ENCODE results near the gene ATP2A3. TPM values are rescaled to one million over a fixed set of nuclear protein-coding genes. Genes with fewer than 3 reads are reported as not detected.

Gene ATP2A3
- total RNA-seq, 4 donors from 2014 or later: 5.7 to 33.6 (median 17.5) TPM

- Histone ChIP-seq H3K9me3 (no peaks in the 10 kb centered on the region), H3K36me3 (no peaks in the 10 kb centered on the region), H3K4me3 (no peak overlapping the region), H3K27ac (no peak overlapping the region), H3K4me1 (no peaks in the 10 kb centered on the region), H3K27me3 (no peaks in the 10 kb centered on the region)
- TF ChIP-seq CTCF (IDR thresholded peaks at IDR 0.05) (no peak), POLR2A (IDR thresholded peaks at IDR 0.05) (no peak)
- DNase-seq: no peak
- intact Hi-C loops (cut with DNase I; ENCODE audit: low total_unique reads): loop anchor here (2.0 to 5.0 kb wide), 2 partner anchors 93 to 143 kb away; no protein-coding TSS in a partner anchor
Measured at GRCh38 chr17:4005296-4006164, 41.3 kb upstream of the ATP2A3 start.

- peak in 1 of 2 donors; percentile 50 for DNase-seq
- no peak for TF ChIP-seq POLR2A (IDR thresholded peaks at IDR 0.05)
- TF ChIP-seq CTCF (IDR thresholded peaks at IDR 0.05): peak; percentile 81 to 93 (median 86)
- no peak overlapping the region for H3K27ac ChIP-seq
Measured at GRCh38 chr17:4004517-4005295, 40.5 kb upstream of the ATP2A3 start.

DNA sequence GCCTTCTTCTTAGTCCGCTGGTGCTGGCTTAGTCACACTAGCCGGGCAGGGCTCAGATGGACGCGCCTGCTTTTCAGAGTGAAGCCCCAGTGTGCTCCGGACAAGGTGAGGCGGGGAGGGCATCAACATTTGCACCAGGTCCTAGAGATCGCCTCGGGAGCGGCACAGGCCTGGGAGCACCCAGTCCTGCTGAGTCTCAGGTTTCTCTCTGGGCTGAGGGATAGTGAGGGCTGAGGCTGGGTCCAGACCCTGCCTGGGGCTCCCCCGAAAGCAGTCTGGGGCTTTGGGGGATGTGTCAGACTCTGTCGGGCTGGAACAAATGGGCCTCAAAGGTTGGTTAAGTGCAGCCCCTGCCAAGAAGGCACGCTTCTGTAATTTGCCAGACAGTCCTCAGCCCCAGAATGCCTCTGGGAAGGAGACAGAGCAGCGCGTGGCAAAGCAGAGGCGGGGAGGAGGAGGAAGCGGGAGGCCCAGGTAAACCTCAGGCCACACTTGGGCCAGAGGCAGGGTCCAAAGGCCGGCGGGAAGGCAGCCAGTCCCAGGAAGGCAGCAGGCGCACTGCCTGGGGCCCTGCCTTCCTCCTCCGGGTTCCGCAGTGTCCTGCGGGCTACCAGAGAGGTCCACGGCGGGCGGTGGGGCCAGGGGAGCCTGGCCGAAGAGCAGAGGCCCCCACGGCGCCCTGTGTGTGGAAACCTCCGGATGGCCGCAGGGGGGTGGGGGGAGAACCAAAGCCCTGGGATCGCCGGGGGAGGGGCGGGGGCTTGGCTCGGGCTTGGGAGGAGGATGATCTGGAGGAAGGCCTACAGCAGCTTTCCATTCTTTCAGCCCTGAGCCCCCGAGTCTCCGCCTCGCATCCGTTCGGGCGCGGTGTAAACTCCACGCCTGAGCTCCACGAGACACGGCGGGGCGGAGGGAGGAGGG lies 39.5 kb upstream of the ATP2A3 start:
- no peak for TF ChIP-seq POLR2A (IDR thresholded peaks at IDR 0.05)

More at GRCh38 chr17:4004517-4005295, 40.5 kb upstream of the ATP2A3 start:
- Histone ChIP-seq H3K36me3 (no peaks in the 10 kb centered on the region), H3K9me3 (no peaks in the 10 kb centered on the region), H3K4me1 (no peaks in the 10 kb centered on the region), H3K27me3 (no peaks in the 10 kb centered on the region), H3K4me3 (no peak overlapping the region)
- intact Hi-C loops (cut with DNase I; ENCODE audit: low total_unique reads): loop anchor here (2.0 to 5.0 kb wide), 2 partner anchors 92 to 142 kb away; no protein-coding TSS in a partner anchor

GRCh38 chr17:4003131-4003500 lies 38.9 kb upstream of the ATP2A3 start:
- no peak overlapping the region for H3K27ac ChIP-seq
- DNase-seq: no peak

More for the DNA sequence above, 39.5 kb upstream of the ATP2A3 start:
- Histone ChIP-seq H3K9me3 (no peaks in the 10 kb centered on the region), H3K27me3 (no peaks in the 10 kb centered on the region), H3K4me1 (no peaks in the 10 kb centered on the region), H3K36me3 (no peaks in the 10 kb centered on the region), H3K4me3 (no peak overlapping the region), H3K27ac (no peak overlapping the region)
- intact Hi-C loops (cut with DNase I; ENCODE audit: low total_unique reads): loop anchor here (2.0 kb wide), 1 partner anchor 91 kb away; no protein-coding TSS in a partner anchor
- no peak for DNase-seq

More at GRCh38 chr17:4003131-4003500, 38.9 kb upstream of the ATP2A3 start:
- Histone ChIP-seq H3K4me1 (no peaks in the 10 kb centered on the region), H3K27me3 (peaks cover 0 to 4% of the 10 kb centered on the region in 2 donors), H3K9me3 (no peaks in the 10 kb centered on the region), H3K4me3 (no peak overlapping the region), H3K36me3 (no peaks in the 10 kb centered on the region)
- no peak for TF ChIP-seq CTCF (IDR thresholded peaks at IDR 0.05)
- no peak for TF ChIP-seq POLR2A (IDR thresholded peaks at IDR 0.05)
- intact Hi-C loops (cut with DNase I; ENCODE audit: low total_unique reads): no loop called here
